ENCODE data around the gene GLRA1.
"Not testable (repeated sequence)": the region's sequence is repeated elsewhere in the genome, so short reads cannot be mapped to it uniquely, and the experiment has no call there.

Gene GLRA1

GRCh38 chr5:151917904-151918303 lies 6.7 kb downstream of the GLRA1 start:
- DNase-seq (ENCODE audit: low read depth in 2 of 2): no peak

GRCh38 chr5:151913425-151913824 lies 11.2 kb downstream of the GLRA1 start:
- DNase-seq (ENCODE audit: low read depth in 2 of 2): no peak

GRCh38 chr5:151912360-151912759 lies 12.3 kb downstream of the GLRA1 start:
- DNase-seq (ENCODE audit: low read depth in 2 of 2): no peak

- no peak for DNase-seq (ENCODE audit: low read depth in 2 of 2)
Measured at GRCh38 chr5:151911011-151911410, 13.6 kb downstream of the GLRA1 start.

- no peak for DNase-seq (ENCODE audit: low read depth in 2 of 2)
Measured at GRCh38 chr5:151909628-151910027, 15.0 kb downstream of the GLRA1 start.

GRCh38 chr5:151906246-151906645 lies 18.4 kb downstream of the GLRA1 start:
- DNase-seq (ENCODE audit: low read depth in 2 of 2): no peak

GRCh38 chr5:151905557-151905961 lies 19.1 kb downstream of the GLRA1 start:
- no peak for DNase-seq (ENCODE audit: low read depth in 2 of 2)

- no peak for DNase-seq (ENCODE audit: low read depth in 2 of 2)
Measured at GRCh38 chr5:151904909-151905308, 19.7 kb downstream of the GLRA1 start.

- DNase-seq (ENCODE audit: low read depth in 2 of 2): no peak
Measured at GRCh38 chr5:151904127-151904526, 20.5 kb downstream of the GLRA1 start.

- DNase-seq (ENCODE audit: low read depth in 2 of 2): no peak
Measured at GRCh38 chr5:151903243-151903653, 21.4 kb downstream of the GLRA1 start.

- DNase-seq (ENCODE audit: low read depth in 2 of 2): no peak
Measured at GRCh38 chr5:151902215-151902614, 22.4 kb downstream of the GLRA1 start.

- DNase-seq (ENCODE audit: low read depth in 2 of 2): no peak
Measured at GRCh38 chr5:151901611-151902010, 23.0 kb downstream of the GLRA1 start.

- no peak for DNase-seq (ENCODE audit: low read depth in 2 of 2)
Measured at GRCh38 chr5:151900891-151901290, 23.8 kb downstream of the GLRA1 start.

GRCh38 chr5:151899399-151899798 lies 25.3 kb downstream of the GLRA1 start:
- DNase-seq (ENCODE audit: low read depth in 2 of 2): no peak

GRCh38 chr5:151897896-151898295 lies 26.8 kb downstream of the GLRA1 start:
- no peak for DNase-seq (ENCODE audit: low read depth in 2 of 2)

GRCh38 chr5:151897020-151897552 lies 27.6 kb downstream of the GLRA1 start:
- DNase-seq (ENCODE audit: low read depth in 2 of 2): no peak

GRCh38 chr5:151896031-151896691 lies 28.5 kb downstream of the GLRA1 start:
- no peak for DNase-seq (ENCODE audit: low read depth in 2 of 2)

GRCh38 chr5:151895660-151896030 lies 29.0 kb downstream of the GLRA1 start:
- no peak for DNase-seq (ENCODE audit: low read depth in 2 of 2)

- DNase-seq (ENCODE audit: low read depth in 2 of 2): not testable (repeated sequence)
Measured at GRCh38 chr5:151893485-151893884, 31.2 kb downstream of the GLRA1 start.

- DNase-seq (ENCODE audit: low read depth in 2 of 2): no peak
Measured at GRCh38 chr5:151892393-151892792, 32.3 kb downstream of the GLRA1 start.

GRCh38 chr5:151890299-151890698 lies 34.4 kb downstream of the GLRA1 start:
- no peak for DNase-seq (ENCODE audit: low read depth in 2 of 2)

- DNase-seq (ENCODE audit: low read depth in 2 of 2): no peak
Measured at GRCh38 chr5:151889614-151890013, 35.0 kb downstream of the GLRA1 start.

GRCh38 chr5:151886546-151887275 lies 37.9 kb downstream of the GLRA1 start:
- no peak for DNase-seq (ENCODE audit: low read depth in 2 of 2)
